ENCODE results near the gene CNFN.
"Not testable (repeated sequence)": the region's sequence is repeated elsewhere in the genome, so short reads cannot be mapped to it uniquely, and the experiment has no call there.

The CNFN gene

GRCh38 chr19:42350417-42350816 is 39.7 kb downstream of the CNFN start:
- no peak overlapping the region for H3K4me3 ChIP-seq (ENCODE audit: low read depth, low read length)
- TF ChIP-seq, protein P1, sequence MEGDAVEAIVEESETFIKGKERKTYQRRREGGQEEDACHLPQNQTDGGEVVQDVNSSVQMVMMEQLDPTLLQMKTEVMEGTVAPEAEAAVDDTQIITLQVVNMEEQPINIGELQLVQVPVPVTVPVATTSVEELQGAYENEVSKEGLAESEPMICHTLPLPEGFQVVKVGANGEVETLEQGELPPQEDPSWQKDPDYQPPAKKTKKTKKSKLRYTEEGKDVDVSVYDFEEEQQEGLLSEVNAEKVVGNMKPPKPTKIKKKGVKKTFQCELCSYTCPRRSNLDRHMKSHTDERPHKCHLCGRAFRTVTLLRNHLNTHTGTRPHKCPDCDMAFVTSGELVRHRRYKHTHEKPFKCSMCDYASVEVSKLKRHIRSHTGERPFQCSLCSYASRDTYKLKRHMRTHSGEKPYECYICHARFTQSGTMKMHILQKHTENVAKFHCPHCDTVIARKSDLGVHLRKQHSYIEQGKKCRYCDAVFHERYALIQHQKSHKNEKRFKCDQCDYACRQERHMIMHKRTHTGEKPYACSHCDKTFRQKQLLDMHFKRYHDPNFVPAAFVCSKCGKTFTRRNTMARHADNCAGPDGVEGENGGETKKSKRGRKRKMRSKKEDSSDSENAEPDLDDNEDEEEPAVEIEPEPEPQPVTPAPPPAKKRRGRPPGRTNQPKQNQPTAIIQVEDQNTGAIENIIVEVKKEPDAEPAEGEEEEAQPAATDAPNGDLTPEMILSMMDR (conservative IDR thresholded peaks at IDR 0.05; ENCODE audit: low read depth, low read length): no peak
- no peak for DNase-seq (ENCODE audit: low read depth)

- H3K4me3 ChIP-seq (ENCODE audit: low read depth, low read length): no peak overlapping the region
- TF ChIP-seq, protein P1 (conservative IDR thresholded peaks at IDR 0.05; ENCODE audit: low read depth, low read length): no peak
- DNase-seq (ENCODE audit: low read depth): no peak
Measured at GRCh38 chr19:42349378-42350107, 40.6 kb downstream of the CNFN start.

DNA sequence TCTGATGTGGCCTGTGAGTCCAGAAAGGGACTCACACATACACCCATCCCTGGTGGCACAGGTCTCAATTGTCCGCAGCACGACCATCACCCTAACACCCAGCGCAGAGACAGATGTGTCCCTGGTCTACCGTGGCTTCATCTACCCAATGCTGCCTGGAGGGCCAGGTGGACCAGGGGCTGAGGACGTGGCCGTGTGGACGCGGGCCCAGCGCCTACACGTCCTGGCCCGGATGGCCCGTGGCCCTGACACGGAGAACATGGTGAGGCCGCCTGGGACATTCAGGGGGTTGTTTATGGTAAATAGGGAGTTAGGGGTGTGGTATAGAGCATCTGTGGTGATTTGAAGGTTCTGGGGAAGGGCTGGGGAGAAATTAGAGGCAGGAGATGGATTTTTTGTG is 41.9 kb downstream of the CNFN start:
- no peak overlapping the region for H3K4me3 ChIP-seq (ENCODE audit: low read depth, low read length)
- no peak for DNase-seq (ENCODE audit: low read depth)
- TF ChIP-seq, protein P1 (conservative IDR thresholded peaks at IDR 0.05; ENCODE audit: low read depth, low read length): no peak

GRCh38 chr19:42345191-42345812 is 44.8 kb downstream of the CNFN start:
- peak; percentile 72 for DNase-seq (ENCODE audit: low read depth)
- H3K4me3 ChIP-seq (ENCODE audit: low read depth, low read length): no peak overlapping the region
- TF ChIP-seq, protein P1 (conservative IDR thresholded peaks at IDR 0.05; ENCODE audit: low read depth, low read length): no peak

- DNase-seq (ENCODE audit: low read depth): no peak
- no peak overlapping the region for H3K4me3 ChIP-seq (ENCODE audit: low read depth, low read length)
- TF ChIP-seq, protein P1 (conservative IDR thresholded peaks at IDR 0.05; ENCODE audit: low read depth, low read length): no peak
Measured at GRCh38 chr19:42344336-42344893, 45.7 kb downstream of the CNFN start.

GRCh38 chr19:42343344-42344110 is 46.6 kb downstream of the CNFN start:
- DNase-seq (ENCODE audit: low read depth): no peak
- TF ChIP-seq, protein P1 (conservative IDR thresholded peaks at IDR 0.05; ENCODE audit: low read depth, low read length): peak; percentile 21
- no peak overlapping the region for H3K4me3 ChIP-seq (ENCODE audit: low read depth, low read length)

GRCh38 chr19:42339922-42340321 is 50.2 kb downstream of the CNFN start:
- not testable (repeated sequence) for H3K4me3 ChIP-seq (ENCODE audit: low read depth, low read length); DNase-seq (ENCODE audit: low read depth)

DNA sequence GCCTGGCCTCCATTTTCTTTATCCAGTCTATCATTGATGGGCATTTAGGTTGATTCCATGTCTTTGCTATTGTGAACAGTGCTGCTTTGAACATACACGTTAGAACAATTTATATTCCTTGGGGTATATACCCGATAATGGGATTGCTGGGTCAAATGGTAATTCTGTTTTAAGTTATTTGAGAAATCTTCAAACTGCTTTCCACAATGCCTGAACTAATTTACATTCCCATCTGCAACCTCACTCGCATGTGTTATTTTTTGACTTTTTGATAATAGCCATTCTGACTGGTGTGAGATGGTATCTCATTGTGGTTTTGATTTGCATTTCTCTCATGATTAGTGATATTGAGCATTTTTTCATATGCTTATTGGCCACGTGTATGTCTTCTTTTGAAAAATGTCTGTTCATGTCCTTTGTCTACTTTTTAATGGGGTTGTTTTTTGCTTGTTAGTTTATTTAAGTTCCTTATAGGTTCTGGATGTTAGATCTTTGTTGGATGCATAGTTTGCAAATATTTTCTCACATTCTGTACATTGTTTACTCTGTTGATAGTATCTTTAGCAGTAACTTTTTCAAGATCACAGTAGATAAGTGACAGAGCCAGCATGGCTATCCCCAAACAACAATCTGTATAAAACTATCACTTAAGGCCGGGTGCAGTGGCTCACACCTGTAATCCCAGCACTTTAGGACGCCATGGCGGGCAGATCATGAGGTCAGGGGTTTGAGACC is 50.8 kb downstream of the CNFN start:
- H3K4me3 ChIP-seq (ENCODE audit: low read depth, low read length): not testable (repeated sequence)

More for the DNA sequence above, 50.8 kb downstream of the CNFN start:
- DNase-seq (ENCODE audit: low read depth): not testable (repeated sequence)

All from choroid plexus epithelial cell (primary cell).